CD14-positive monocyte (primary cell): ENCODE results near the gene CDCA4. TPM values are rescaled to one million over a fixed set of nuclear protein-coding genes. Genes with fewer than 3 reads are reported as not detected.

Experiments used
- DNase-seq, 3 donors: peaks; one replicate each; pipeline ENCODE4 v3.0.0-alpha.2; 2011 to 2022
- H2AFZ ChIP-seq: 2 replicates; pipeline ENCODE4 v1.6.0; 2012; ENCODE audit warnings: mild to moderate bottlenecking, low read depth, low read length, inconsistent platforms; ENCODE audit not compliant: insufficient read depth, poor library complexity, severe bottlenecking
- H3K27ac ChIP-seq, 2 donors: 1 replicate in 1 of 2; 2 replicates in 1 of 2; pipeline ENCODE4 v1.5.1; 2012 to 2013; ENCODE audit warnings: low read length in 2 of 2, control low read depth in 1 of 2, inconsistent platforms in 1 of 2, low read depth in 1 of 2, mild to moderate bottlenecking in 1 of 2
- H3K27me3 ChIP-seq, 2 donors: one replicate each; pipeline versions ENCODE4 v1.6.0 to v1.6.1; 2011 to 2013; ENCODE audit warnings: low read length in 2 of 2; ENCODE audit not compliant: control insufficient read depth in 2 of 2, insufficient read depth in 2 of 2
- H3K36me3 ChIP-seq, 2 donors: replicated peaks in 1 of 2; 1 replicate in 1 of 2; 2 replicates in 1 of 2; pipeline versions ENCODE4 v1.5.1 to v1.6.1; 2012 to 2013; ENCODE audit warnings: low read length in 2 of 2, control low read depth in 1 of 2, inconsistent platforms in 1 of 2, mild to moderate bottlenecking in 1 of 2; ENCODE audit not compliant: insufficient read depth in 2 of 2, control insufficient read depth in 1 of 2
- H3K4me1 ChIP-seq, 2 donors: 1 replicate in 1 of 2; 2 replicates in 1 of 2; pipeline versions ENCODE4 v1.5.1 to v1.6.1; 2012 to 2013; ENCODE audit warnings: low read length in 2 of 2, control low read depth in 1 of 2, inconsistent platforms in 1 of 2, mild to moderate bottlenecking in 1 of 2, moderate library complexity in 1 of 2; ENCODE audit not compliant: insufficient read depth in 2 of 2, control insufficient read depth in 1 of 2
- H3K4me2 ChIP-seq: replicated peaks from 2 replicates; pipeline ENCODE3; 2012; ENCODE audit warnings: low read length, moderate library complexity, mild to moderate bottlenecking; ENCODE audit not compliant: poor library complexity, severe bottlenecking; ENCODE audit errors: extremely low read depth
- H3K4me3 ChIP-seq, 3 experiments: fragments of 200-600 bp in 1 of 3; sonication (generic) in 1 of 3; replicated peaks in 1 of 3; 1 replicate in 2 of 3; 2 replicates in 1 of 3; pipeline ENCODE4 v1.5.1; 2011 to 2013; ENCODE audit warnings: low read length in 3 of 3, mild to moderate bottlenecking in 3 of 3, control low read depth in 2 of 3, low read depth in 2 of 3, inconsistent platforms in 1 of 3, moderate library complexity in 1 of 3
- H3K79me2 ChIP-seq: 2 replicates; pipeline ENCODE4 v1.6.0; 2012; ENCODE audit warnings: mild to moderate bottlenecking, control low read depth, inconsistent platforms, low read length, moderate library complexity; ENCODE audit not compliant: insufficient read depth
- H3K9ac ChIP-seq: 2 replicates; pipeline ENCODE4 v1.6.0; 2017; ENCODE audit warnings: low read length, mild to moderate bottlenecking; ENCODE audit not compliant: insufficient read depth, poor library complexity, severe bottlenecking
- H3K9me3 ChIP-seq, 2 donors: replicated peaks in 1 of 2; 1 replicate in 1 of 2; 2 replicates in 1 of 2; pipeline versions ENCODE4 v1.5.1 to v1.6.1; 2012 to 2013; ENCODE audit warnings: low read length in 2 of 2, control low read depth in 1 of 2; ENCODE audit not compliant: control insufficient read depth in 1 of 2, insufficient read depth in 1 of 2
- H4K20me1 ChIP-seq: 2 replicates; pipeline ENCODE4 v1.6.0; 2012; ENCODE audit warnings: mild to moderate bottlenecking, low read length, control low read depth, moderate library complexity; ENCODE audit not compliant: insufficient read depth
- H3K27ac Mint-ChIP-seq, 7 donors: one replicate each; pipeline ENCODE4 v1.8.0; 2020; ENCODE audit warnings: mild to moderate bottlenecking in 7 of 7, mixed read lengths in 7 of 7, moderate library complexity in 6 of 7, inconsistent platforms in 2 of 7
- H3K27me3 Mint-ChIP-seq, 3 donors: one replicate each; pipeline ENCODE4 v1.8.0; 2021 to 2022; ENCODE audit warnings: low read depth in 3 of 3, mild to moderate bottlenecking in 3 of 3, mixed read lengths in 3 of 3, moderate library complexity in 3 of 3, inconsistent platforms in 1 of 3
- H3K36me3 Mint-ChIP-seq, 2 donors: one replicate each; pipeline ENCODE4 v1.8.0; 2020; ENCODE audit warnings: mixed read lengths in 2 of 2, inconsistent platforms in 1 of 2, mild to moderate bottlenecking in 1 of 2
- H3K4me1 Mint-ChIP-seq: one replicate; pipeline ENCODE4 v1.8.0; 2020; ENCODE audit warnings: mild to moderate bottlenecking, mixed read lengths
- H3K4me3 Mint-ChIP-seq, 2 donors: one replicate each; pipeline ENCODE4 v1.8.0; 2020; ENCODE audit warnings: mild to moderate bottlenecking in 2 of 2, mixed read lengths in 2 of 2, moderate library complexity in 1 of 2
- H3K9me3 Mint-ChIP-seq, 7 donors: one replicate each; pipeline ENCODE4 v1.8.0; 2020 to 2022; ENCODE audit warnings: mixed read lengths in 7 of 7, mild to moderate bottlenecking in 6 of 7, moderate library complexity in 6 of 7, inconsistent platforms in 2 of 7
- CTCF ChIP-seq: fragments of 200-600 bp; IDR thresholded peaks from one replicate; pipeline ENCODE4 v1.8.0; 2022; ENCODE audit warnings: antibody characterized with exemption, mild to moderate bottlenecking
- WGBS: methylation state at CpG from one replicate; pipeline ENCODE4 v1.1.5; 2013; ENCODE audit warnings: missing lambda C conversion rate; ENCODE audit not compliant: insufficient coverage; 5-methylcytosine and 5-hydroxymethylcytosine counted together
- intact Hi-C, 2 donors: fragments of 100-400 bp; cut with micrococcal nuclease; formaldehyde crosslinking; loops; one replicate each; pipeline versions ENCODE4 v1.15.0 to v1.15.1; 2023
- polyA plus RNA-seq, 3 donors: library from polyadenylated mRNA; depleted of rRNA in 1 of 3; unstranded in 2 of 3; stranded (reverse) in 1 of 3; fragments of 300-500 nt in 2 of 3; fragments of >200 nt in 1 of 3; fragmentation: Illumina TruSeq in 2 of 3; gene quantifications; 1 replicate in 2 of 3; 2 replicates in 1 of 3; pipeline ENCODE4 v1.2.3, GENCODE V29; 2012 to 2021

CDCA4 gene
- polyA plus RNA-seq, 3 donors: 8.6 to 12.0 (median 11.6) TPM

- H3K4me3 ChIP-seq: no peak overlapping the region
- no peak overlapping the region for H3K4me2 ChIP-seq
- no peak overlapping the region for H3K4me3 Mint-ChIP-seq
Measured at GRCh38 chr14:105014032-105014431, 6.9 kb downstream of the CDCA4 start.

GRCh38 chr14:105013150-105013785, 7.6 kb downstream of the CDCA4 start:
- Histone ChIP-seq H3K4me1 (peaks cover 0 to 23% of the 10 kb centered on the region in 2 donors), H3K27me3 (no peaks in the 10 kb centered on the region), H3K4me2 (no peak overlapping the region), H2AFZ (no peak overlapping the region), H3K4me3 (no peak overlapping the region), H3K27ac (peak overlapping the region in 1 of 2 donors; percentile 12), H3K36me3 (peaks cover 29 to 41% of the 10 kb centered on the region in 2 donors), H3K79me2 (peaks cover 97% of the 10 kb centered on the region), H3K9me3 (no peaks in the 10 kb centered on the region), H3K9ac (no peak overlapping the region), H4K20me1 (peaks cover 37% of the 10 kb centered on the region)
- Mint-ChIP-seq H3K27ac (peak overlapping the region in 5 of 7 donors; percentile 47 to 81 (median 53)), H3K36me3 (peaks cover 44 to 54% of the 10 kb centered on the region in 2 donors), H3K4me3 (no peak overlapping the region), H3K9me3 (no peaks in the 10 kb centered on the region), H3K4me1 (peaks cover 52% of the 10 kb centered on the region), H3K27me3 (peaks cover 0 to 4% (median 0%) of the 10 kb centered on the region in 3 donors)
- no peak for DNase-seq
- 100% methylated on average over 1 of the region's 8 CpGs for WGBS
- intact Hi-C loops: loop anchor here in 1 of 2 donors (5.0 kb wide), 1 partner anchor 34 kb away; no protein-coding TSS in a partner anchor
- TF ChIP-seq CTCF: no peak

More at GRCh38 chr14:105014032-105014431, 6.9 kb downstream of the CDCA4 start:
- 85% methylated on average over 9 of the region's 9 CpGs for WGBS
- Mint-ChIP-seq H3K27ac (peak overlapping the region in 6 of 7 donors; percentile 35 to 80 (median 66)), H3K9me3 (no peaks in the 10 kb centered on the region), H3K36me3 (peaks cover 43 to 46% of the 10 kb centered on the region in 2 donors), H3K4me1 (peaks cover 60% of the 10 kb centered on the region), H3K27me3 (peaks cover 0 to 4% (median 0%) of the 10 kb centered on the region in 3 donors)
- TF ChIP-seq CTCF: no peak
- peaks cover 100% of the 10 kb centered on the region for H3K79me2 ChIP-seq
- peak overlapping the region in 1 of 2 donors; percentile 12 for H3K27ac ChIP-seq
- peaks cover 40% of the 10 kb centered on the region for H4K20me1 ChIP-seq
- H3K36me3 ChIP-seq: peaks cover 27 to 34% of the 10 kb centered on the region in 2 donors
- intact Hi-C loops: loop anchor here in 1 of 2 donors (5.0 kb wide), 1 partner anchor 33 kb away; no protein-coding TSS in a partner anchor
- H3K9ac ChIP-seq: no peak overlapping the region
- H3K27me3 ChIP-seq: no peaks in the 10 kb centered on the region
- no peaks in the 10 kb centered on the region for H3K9me3 ChIP-seq
- no peak for DNase-seq
- no peak overlapping the region for H2AFZ ChIP-seq
- peaks cover 4 to 31% of the 10 kb centered on the region in 2 donors for H3K4me1 ChIP-seq
